ENCODE results near the gene POP4.
"Not testable (repeated sequence)": the region's sequence is repeated elsewhere in the genome, so short reads cannot be mapped to it uniquely, and the experiment has no call there.

DNA sequence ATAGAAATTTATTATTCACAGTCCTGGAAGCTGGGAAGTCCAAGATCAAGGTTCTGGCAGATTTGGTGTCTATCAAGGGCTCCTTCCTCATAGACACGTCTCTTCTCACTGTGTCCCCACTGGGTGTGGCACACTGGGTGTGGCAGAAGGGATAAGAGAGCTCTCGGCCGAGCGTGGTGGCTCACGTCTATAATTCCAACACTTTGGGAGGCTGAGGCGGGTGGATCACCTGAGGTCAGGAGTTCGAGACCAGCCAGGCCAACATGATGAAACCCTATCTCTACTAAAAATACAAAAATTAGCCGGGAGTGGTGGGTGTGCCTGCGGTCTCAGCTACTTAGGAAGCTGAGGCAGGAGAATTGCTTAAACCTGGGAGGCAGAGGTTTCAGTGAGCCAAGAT, 20.7 kb downstream of the POP4 start:
- TF ChIP-seq, protein P1, sequence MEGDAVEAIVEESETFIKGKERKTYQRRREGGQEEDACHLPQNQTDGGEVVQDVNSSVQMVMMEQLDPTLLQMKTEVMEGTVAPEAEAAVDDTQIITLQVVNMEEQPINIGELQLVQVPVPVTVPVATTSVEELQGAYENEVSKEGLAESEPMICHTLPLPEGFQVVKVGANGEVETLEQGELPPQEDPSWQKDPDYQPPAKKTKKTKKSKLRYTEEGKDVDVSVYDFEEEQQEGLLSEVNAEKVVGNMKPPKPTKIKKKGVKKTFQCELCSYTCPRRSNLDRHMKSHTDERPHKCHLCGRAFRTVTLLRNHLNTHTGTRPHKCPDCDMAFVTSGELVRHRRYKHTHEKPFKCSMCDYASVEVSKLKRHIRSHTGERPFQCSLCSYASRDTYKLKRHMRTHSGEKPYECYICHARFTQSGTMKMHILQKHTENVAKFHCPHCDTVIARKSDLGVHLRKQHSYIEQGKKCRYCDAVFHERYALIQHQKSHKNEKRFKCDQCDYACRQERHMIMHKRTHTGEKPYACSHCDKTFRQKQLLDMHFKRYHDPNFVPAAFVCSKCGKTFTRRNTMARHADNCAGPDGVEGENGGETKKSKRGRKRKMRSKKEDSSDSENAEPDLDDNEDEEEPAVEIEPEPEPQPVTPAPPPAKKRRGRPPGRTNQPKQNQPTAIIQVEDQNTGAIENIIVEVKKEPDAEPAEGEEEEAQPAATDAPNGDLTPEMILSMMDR (IDR thresholded peaks at IDR 0.05; ENCODE audit: poor library complexity, severe bottlenecking): not testable (repeated sequence)
- TF ChIP-seq POLR2AphosphoS5 (IDR thresholded peaks at IDR 0.05); EP300 (conservative IDR thresholded peaks at IDR 0.05; ENCODE audit: poor library complexity, severe bottlenecking); SMC3 (conservative IDR thresholded peaks at IDR 0.05; ENCODE audit: poor library complexity): not testable (repeated sequence)
